MCF 10A (cell line): ENCODE data around the gene GBE1. TPM values are rescaled to one million over a fixed set of nuclear protein-coding genes. Genes with fewer than 3 reads are reported as not detected.

ENCODE experiments used
- BruUV-seq: library from RNA; stranded (reverse); fragments of 400-500 nt; replicated peaks from 2 replicates; lab custom pipeline; 2021; lab: Mats Ljungman, UMichigan
- CTCF ChIA-PET: fragments of 300-600 bp; sonication (Branson Sonifier 250); formaldehyde crosslinking; extraction: SDS; loops from one replicate; lab custom pipeline; 2021; ENCODE audit warnings: antibody characterized with exemption, inconsistent platforms; lab: Yijun Ruan, JAX
- POLR2A ChIA-PET: fragments of 300-600, 350-650 bp; sonication (Branson Sonifier 250); formaldehyde crosslinking; extraction: SDS; loops from one replicate; lab custom pipeline; 2020; ENCODE audit warnings: antibody characterized with exemption, inconsistent platforms; lab: Yijun Ruan, JAX
- DNase-seq: peaks from one replicate; pipeline ENCODE4 v3.0.0-alpha.2; 2018; ENCODE audit not compliant: unreplicated experiment
- H3K27ac Mint-ChIP-seq: one replicate; pipeline ENCODE4 v1.8.0; 2022; ENCODE audit warnings: mild to moderate bottlenecking, low read depth, mixed read lengths; ENCODE audit not compliant: unreplicated experiment
- H3K27me3 Mint-ChIP-seq: one replicate; pipeline ENCODE4 v1.8.0; 2022; ENCODE audit warnings: mixed read lengths; ENCODE audit not compliant: insufficient read depth, unreplicated experiment
- H3K36me3 Mint-ChIP-seq: one replicate; pipeline ENCODE4 v1.8.0; 2022; ENCODE audit warnings: mild to moderate bottlenecking, moderate library complexity, mixed read lengths; ENCODE audit not compliant: insufficient read depth, unreplicated experiment
- H3K4me1 Mint-ChIP-seq: one replicate; pipeline ENCODE4 v1.8.0; 2022; ENCODE audit warnings: mixed read lengths; ENCODE audit not compliant: insufficient read depth, unreplicated experiment
- H3K4me3 Mint-ChIP-seq: one replicate; pipeline ENCODE4 v1.8.0; 2022; ENCODE audit warnings: mild to moderate bottlenecking, moderate library complexity, mixed read lengths; ENCODE audit not compliant: unreplicated experiment
- H3K9me3 Mint-ChIP-seq: one replicate; pipeline ENCODE4 v1.8.0; 2022; ENCODE audit warnings: mixed read lengths; ENCODE audit not compliant: unreplicated experiment
- CTCF ChIP-seq: fragments of 200-600 bp; IDR thresholded peaks from one replicate; pipeline ENCODE4 v1.8.0; 2022; ENCODE audit warnings: antibody characterized with exemption, mild to moderate bottlenecking; ENCODE audit not compliant: unreplicated experiment
- intact Hi-C: fragments of 100-400 bp; cut with micrococcal nuclease; formaldehyde crosslinking; loops from 2 replicates; pipeline ENCODE4 v1.14.1; 2022
- total RNA-seq: library from RNA; stranded (reverse); gene quantifications from 2 replicates; pipeline ENCODE4 v1.2.3, GENCODE V29; 2022

GBE1 gene
- total RNA-seq, 1 experiment from 2014 or later, result 41.8 TPM

- H3K4me3 Mint-ChIP-seq, result no peak overlapping the region
- H3K36me3 Mint-ChIP-seq, result no peaks in the 10 kb centered on the region
These were observed 290.7 kb downstream of the GBE1 start for GRCh38 chr3:81470524-81471278.

DNA sequence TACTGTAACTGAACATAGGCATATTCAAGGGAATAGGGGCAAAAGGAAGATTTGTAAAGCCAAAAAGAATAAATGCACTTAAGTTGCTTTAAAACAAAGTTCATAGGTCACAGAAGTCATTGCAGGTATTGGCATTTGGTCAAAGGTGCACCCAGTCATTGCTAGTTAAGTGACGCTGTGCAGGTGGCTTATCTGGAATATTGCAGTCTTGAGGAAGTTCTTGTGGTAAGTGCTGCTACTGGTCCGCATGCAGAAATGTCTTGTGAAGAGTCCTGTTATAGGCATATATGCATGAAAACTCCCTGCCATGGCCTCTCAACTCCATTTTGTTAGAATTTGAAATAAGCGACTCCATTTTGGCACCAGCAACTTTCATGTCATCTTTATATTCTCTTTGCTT, 293.1 kb downstream of the GBE1 start:
- TF ChIP-seq CTCF, result no peak
- ChIA-PET CTCF (no interaction called here), POLR2A (no interaction called here)
- no peaks in the 10 kb centered on the region for H3K36me3 Mint-ChIP-seq
- no peaks in the 10 kb centered on the region for H3K27me3 Mint-ChIP-seq
- intact Hi-C loops, result no loop called here
- H3K4me1 Mint-ChIP-seq, result no peaks in the 10 kb centered on the region
- no peak overlapping the region for H3K4me3 Mint-ChIP-seq
- no peak for DNase-seq
- H3K27ac Mint-ChIP-seq, result no peak overlapping the region
- no TSS peak for BruUV-seq
- no peaks in the 10 kb centered on the region for H3K9me3 Mint-ChIP-seq

More at GRCh38 chr3:81470524-81471278, 290.7 kb downstream of the GBE1 start:
- intact Hi-C loops, result no loop called here
- DNase-seq, result no peak
- BruUV-seq, result no TSS peak
- Mint-ChIP-seq H3K27ac (no peak overlapping the region), H3K9me3 (no peaks in the 10 kb centered on the region), H3K4me1 (no peaks in the 10 kb centered on the region), H3K27me3 (no peaks in the 10 kb centered on the region)
- ChIA-PET POLR2A (no interaction called here), CTCF (interaction anchor here (0.7 kb wide), 2 partner anchors 10 to 20 kb away, joined by 3 read pairs; no protein-coding TSS in a partner anchor)
- TF ChIP-seq CTCF, result no peak

DNA sequence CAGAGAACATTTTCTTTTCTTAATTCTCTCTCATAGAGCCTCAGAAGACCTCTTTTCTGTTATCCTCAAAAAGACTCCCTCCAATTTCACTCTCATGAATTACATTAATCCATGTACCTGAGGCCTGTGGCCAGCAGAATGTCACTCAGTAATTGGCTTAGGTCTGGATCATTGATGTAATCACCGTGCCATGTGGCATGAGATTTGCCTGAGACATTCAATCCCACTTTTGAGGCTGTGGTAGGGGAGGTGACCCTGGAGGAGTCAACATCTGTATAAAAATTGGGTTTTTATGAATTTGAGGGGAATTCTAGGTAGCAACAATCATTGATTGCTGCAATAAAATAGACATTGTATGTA, 295.3 kb downstream of the GBE1 start:
- H3K9me3 Mint-ChIP-seq, result no peaks in the 10 kb centered on the region
- ChIA-PET CTCF (interaction anchor here (0.7 to 1.2 kb wide), 2 partner anchors 24 to 47 kb away, joined by 3 to 5 read pairs; no protein-coding TSS in a partner anchor), POLR2A (interaction anchor here (0.8 kb wide), 1 partner anchor 10 kb away, joined by 3 read pairs; no protein-coding TSS in a partner anchor)
- no peak overlapping the region for H3K4me3 Mint-ChIP-seq
- no peaks in the 10 kb centered on the region for H3K4me1 Mint-ChIP-seq
- H3K36me3 Mint-ChIP-seq, result no peaks in the 10 kb centered on the region
- H3K27ac Mint-ChIP-seq, result no peak overlapping the region
- BruUV-seq, result no TSS peak
- intact Hi-C loops, result no loop called here
- H3K27me3 Mint-ChIP-seq, result no peaks in the 10 kb centered on the region
- DNase-seq, result no peak
- TF ChIP-seq CTCF, result no peak

DNA sequence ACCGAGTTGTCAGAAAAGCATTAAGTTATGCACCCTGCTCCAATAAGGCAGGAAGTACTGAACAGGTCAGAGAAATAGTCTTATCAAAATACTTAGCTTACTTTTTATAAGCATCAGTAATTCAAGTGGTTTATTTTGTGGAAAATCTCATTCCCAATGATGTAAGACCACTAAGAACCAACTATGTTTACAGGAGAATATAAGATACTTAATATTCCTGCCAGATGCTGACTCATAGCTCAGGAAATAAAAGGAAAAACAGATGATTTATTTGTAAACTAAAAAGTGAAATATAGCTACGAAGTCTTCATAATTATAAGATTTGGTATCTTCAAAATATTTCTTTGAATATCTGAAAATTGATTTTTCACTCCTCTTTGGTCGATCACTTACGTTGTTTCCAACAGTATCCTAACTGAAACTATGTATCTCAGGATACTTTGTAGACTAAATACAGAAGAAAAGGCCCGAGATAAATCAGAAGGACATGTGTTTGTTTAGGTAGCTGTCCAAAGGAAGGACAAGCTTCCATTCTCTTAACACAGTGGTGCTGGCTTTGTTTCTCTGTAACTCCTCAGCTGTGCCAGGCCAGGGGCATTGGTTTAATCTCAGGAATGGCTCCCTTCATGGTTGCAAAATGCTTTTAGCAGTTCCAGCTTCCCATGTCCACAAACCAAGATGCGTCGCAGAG, 295.8 kb downstream of the GBE1 start:
- CTCF ChIA-PET, result interaction anchor here (0.7 to 1.2 kb wide), 3 partner anchors 13 to 46 kb away, joined by 3 to 5 read pairs (median 3); no protein-coding TSS in a partner anchor
- intact Hi-C loops, result no loop called here

More for the DNA sequence above, 295.8 kb downstream of the GBE1 start:
- no peak for DNase-seq
- H3K9me3 Mint-ChIP-seq, result no peaks in the 10 kb centered on the region
- no peak overlapping the region for H3K4me3 Mint-ChIP-seq
- no peaks in the 10 kb centered on the region for H3K27me3 Mint-ChIP-seq
- POLR2A ChIA-PET, result interaction anchor here (0.8 kb wide), 1 partner anchor 9 kb away, joined by 3 read pairs; no protein-coding TSS in a partner anchor
- no peak for TF ChIP-seq CTCF
- H3K36me3 Mint-ChIP-seq, result no peaks in the 10 kb centered on the region
- H3K4me1 Mint-ChIP-seq, result no peaks in the 10 kb centered on the region
- H3K27ac Mint-ChIP-seq, result no peak overlapping the region
- BruUV-seq, result no TSS peak
